Glutamatergic neuron (in vitro differentiated cells): Measurements from ENCODE around the gene NCOR2. TPM values are rescaled to one million over a fixed set of nuclear protein-coding genes. Genes with fewer than 3 reads are reported as not detected.

Experiments
- DNase-seq: peaks from one replicate; pipeline ENCODE4 v3.0.0; 2022
- H3K27ac Mint-ChIP-seq: one replicate; pipeline ENCODE4 v1.8.0; 2020; ENCODE audit warnings: mild to moderate bottlenecking, mixed read lengths, inconsistent platforms; ENCODE audit not compliant: unreplicated experiment
- H3K27me3 Mint-ChIP-seq: one replicate; pipeline ENCODE4 v1.8.0; 2020; ENCODE audit warnings: mild to moderate bottlenecking, moderate library complexity, mixed read lengths, inconsistent platforms; ENCODE audit not compliant: unreplicated experiment
- H3K36me3 Mint-ChIP-seq: one replicate; pipeline ENCODE4 v1.8.0; 2020; ENCODE audit warnings: mild to moderate bottlenecking, mixed read lengths, inconsistent platforms; ENCODE audit not compliant: unreplicated experiment
- H3K4me1 Mint-ChIP-seq: one replicate; pipeline ENCODE4 v1.8.0; 2020; ENCODE audit warnings: mild to moderate bottlenecking, low read depth, mixed read lengths, inconsistent platforms; ENCODE audit not compliant: unreplicated experiment
- H3K4me3 Mint-ChIP-seq: one replicate; pipeline ENCODE4 v1.8.0; 2020; ENCODE audit warnings: mild to moderate bottlenecking, mixed read lengths, inconsistent platforms; ENCODE audit not compliant: unreplicated experiment
- H3K9me3 Mint-ChIP-seq: one replicate; pipeline ENCODE4 v1.8.0; 2020; ENCODE audit warnings: mild to moderate bottlenecking, moderate library complexity, mixed read lengths, inconsistent platforms; ENCODE audit not compliant: unreplicated experiment
- total RNA-seq: library from RNA; stranded (reverse); fragmentation: NEBNext Ultra II Directional; extraction: Animal tissue kit (Norgen Biotek cat#: 25700); gene quantifications from one replicate; pipeline ENCODE4 v1.2.1, GENCODE V29; 2021; ENCODE audit not compliant: unreplicated experiment
- TF ChIP-seq, protein P1 (sequence below): fragments of 200-600 bp; sonication (generic); IDR thresholded peaks from one replicate; pipeline ENCODE4 v1.5.0; 2021; ENCODE audit not compliant: partially characterized antibody, unreplicated experiment

Gene NCOR2
- total RNA-seq, 1 donor from 2014 or later: 360 TPM

DNA sequence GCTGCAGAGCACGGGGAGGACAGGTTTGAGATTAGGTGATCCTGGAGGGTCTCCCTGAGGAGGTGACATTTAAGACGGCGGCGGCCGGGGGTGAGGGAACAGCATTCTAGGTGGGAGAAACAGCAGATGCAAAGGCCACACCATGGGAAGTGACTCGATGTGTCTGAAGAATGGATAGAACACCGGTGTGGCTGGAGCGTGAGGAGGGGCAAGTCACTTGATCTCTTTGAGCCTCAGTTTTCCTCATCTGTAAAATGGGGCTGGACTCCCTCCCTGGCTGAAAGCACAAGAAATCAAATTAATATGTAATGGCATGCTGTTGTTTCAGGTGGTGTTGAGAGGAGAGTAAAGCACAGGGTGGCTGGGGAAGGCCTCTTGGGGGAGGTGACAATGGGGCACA is 10.0 kb upstream of the NCOR2 start:
- peaks cover 9% of the 10 kb centered on the region for H3K9me3 Mint-ChIP-seq
- TF ChIP-seq, protein P1, sequence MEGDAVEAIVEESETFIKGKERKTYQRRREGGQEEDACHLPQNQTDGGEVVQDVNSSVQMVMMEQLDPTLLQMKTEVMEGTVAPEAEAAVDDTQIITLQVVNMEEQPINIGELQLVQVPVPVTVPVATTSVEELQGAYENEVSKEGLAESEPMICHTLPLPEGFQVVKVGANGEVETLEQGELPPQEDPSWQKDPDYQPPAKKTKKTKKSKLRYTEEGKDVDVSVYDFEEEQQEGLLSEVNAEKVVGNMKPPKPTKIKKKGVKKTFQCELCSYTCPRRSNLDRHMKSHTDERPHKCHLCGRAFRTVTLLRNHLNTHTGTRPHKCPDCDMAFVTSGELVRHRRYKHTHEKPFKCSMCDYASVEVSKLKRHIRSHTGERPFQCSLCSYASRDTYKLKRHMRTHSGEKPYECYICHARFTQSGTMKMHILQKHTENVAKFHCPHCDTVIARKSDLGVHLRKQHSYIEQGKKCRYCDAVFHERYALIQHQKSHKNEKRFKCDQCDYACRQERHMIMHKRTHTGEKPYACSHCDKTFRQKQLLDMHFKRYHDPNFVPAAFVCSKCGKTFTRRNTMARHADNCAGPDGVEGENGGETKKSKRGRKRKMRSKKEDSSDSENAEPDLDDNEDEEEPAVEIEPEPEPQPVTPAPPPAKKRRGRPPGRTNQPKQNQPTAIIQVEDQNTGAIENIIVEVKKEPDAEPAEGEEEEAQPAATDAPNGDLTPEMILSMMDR: no peak
- peaks cover 15% of the 10 kb centered on the region for H3K36me3 Mint-ChIP-seq
- peaks cover 8% of the 10 kb centered on the region for H3K4me1 Mint-ChIP-seq
- H3K4me3 Mint-ChIP-seq: no peak overlapping the region
- H3K27ac Mint-ChIP-seq: no peak overlapping the region
- H3K27me3 Mint-ChIP-seq: peaks cover 10% of the 10 kb centered on the region
- no peak for DNase-seq

DNA sequence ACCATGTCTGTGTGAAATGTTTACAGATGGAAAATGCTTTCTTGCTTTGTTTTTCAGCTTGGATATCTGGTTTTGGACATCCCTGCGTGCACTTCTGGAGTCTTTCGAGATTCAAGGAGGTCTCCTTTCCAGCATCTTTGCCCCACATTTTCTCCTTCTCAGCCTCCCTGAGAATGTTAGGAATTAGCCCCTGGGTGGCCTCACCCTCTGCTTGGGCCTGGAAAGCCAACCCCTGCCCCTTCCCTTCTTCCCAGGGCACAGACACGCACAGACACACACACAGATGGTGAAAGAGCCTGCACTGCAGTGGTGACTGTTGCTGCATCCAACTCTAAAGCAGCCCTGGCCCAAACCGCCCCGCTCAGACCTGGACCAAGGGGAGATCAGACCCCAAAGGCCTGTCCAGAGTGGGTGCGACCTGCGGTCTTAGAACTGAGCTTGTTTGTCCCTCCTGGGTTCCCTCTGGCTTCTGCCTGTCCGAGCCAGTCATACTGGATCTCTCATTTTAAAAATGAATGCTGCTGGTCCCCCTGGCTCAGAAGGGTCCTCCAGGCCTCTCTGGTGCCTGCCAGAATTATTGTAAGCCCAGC is 8.7 kb upstream of the NCOR2 start:
- Mint-ChIP-seq H3K9me3 (peaks cover 9% of the 10 kb centered on the region), H3K27ac (peak overlapping the region; percentile 52), H3K27me3 (peaks cover 10% of the 10 kb centered on the region), H3K36me3 (peaks cover 15% of the 10 kb centered on the region), H3K4me1 (peaks cover 8% of the 10 kb centered on the region), H3K4me3 (no peak overlapping the region)
- DNase-seq: no peak
- TF ChIP-seq, protein P1: no peak

DNA sequence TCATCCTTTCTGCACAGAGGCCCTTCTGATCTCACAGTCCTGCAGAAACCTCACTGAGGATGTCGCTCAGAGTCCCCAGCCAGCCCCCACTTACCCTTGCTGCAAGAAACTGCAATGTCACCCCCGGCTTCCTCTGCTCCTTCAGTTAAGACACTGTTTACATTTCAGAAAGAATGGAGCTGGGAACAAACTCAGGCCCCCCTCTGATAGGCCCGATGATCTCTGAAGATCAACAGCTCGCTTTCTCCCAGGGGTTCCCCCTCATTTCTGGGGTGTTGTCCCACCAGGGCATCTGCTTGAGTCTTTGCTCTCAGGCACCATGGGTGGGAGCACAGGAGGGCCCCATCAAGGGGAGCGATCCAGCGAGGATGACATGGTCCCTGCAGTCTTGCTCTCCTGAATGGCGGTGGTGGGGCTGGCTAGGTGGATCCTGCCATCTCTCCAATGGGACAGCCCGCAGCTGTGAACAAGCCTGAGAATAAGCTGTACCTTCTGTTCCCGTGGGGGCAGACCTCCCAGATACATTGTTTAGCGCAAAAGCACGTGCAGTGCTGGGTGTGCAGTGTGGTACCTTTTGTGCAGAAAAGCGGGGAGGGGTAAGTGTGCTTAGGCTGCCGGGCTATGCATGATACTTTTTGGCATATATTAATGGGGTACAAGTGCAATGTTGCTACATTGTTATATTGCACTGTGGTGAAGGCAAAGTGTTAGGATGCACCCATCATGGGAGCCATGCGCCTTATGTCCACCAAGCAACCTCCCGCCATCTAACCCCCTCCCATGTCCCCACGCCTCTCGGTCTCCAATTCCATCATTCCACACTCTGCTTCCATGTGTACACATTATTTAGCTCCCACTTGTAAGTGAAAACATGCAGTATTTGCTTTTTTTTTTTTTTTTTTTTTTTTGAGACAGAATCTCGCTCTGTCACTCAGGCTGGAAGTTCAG is 6.7 kb upstream of the NCOR2 start:
- TF ChIP-seq, protein P1: no peak
- H3K27me3 Mint-ChIP-seq: peaks cover 12% of the 10 kb centered on the region
- peaks cover 11% of the 10 kb centered on the region for H3K4me1 Mint-ChIP-seq
- peaks cover 3% of the 10 kb centered on the region for H3K36me3 Mint-ChIP-seq
- no peak overlapping the region for H3K27ac Mint-ChIP-seq
- H3K4me3 Mint-ChIP-seq: no peak overlapping the region
- no peak for DNase-seq
- peaks cover 13% of the 10 kb centered on the region for H3K9me3 Mint-ChIP-seq

DNA sequence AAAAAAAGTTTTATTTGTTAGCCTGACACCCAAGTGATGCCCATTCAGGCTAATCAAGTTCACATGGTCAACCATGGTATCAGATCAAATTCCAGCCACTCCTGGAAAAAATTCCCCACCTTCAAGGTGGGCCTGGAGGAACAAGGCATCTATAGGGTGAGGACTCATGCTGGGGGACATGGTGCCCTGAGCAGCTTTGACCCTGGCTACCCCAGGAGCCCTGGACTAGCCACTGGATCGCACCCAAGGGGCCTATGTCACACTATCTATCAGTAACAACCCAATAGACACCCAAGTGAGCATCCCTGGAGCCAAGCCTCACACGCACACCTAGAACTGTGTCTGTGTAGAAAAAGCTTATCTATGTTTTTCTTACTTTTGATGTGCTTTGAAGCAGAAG is 4.1 kb upstream of the NCOR2 start:
- no peak for DNase-seq
- Mint-ChIP-seq H3K36me3 (no peaks in the 10 kb centered on the region), H3K4me3 (no peak overlapping the region), H3K27me3 (peaks cover 12% of the 10 kb centered on the region), H3K27ac (no peak overlapping the region), H3K9me3 (peaks cover 10% of the 10 kb centered on the region), H3K4me1 (peaks cover 16% of the 10 kb centered on the region)
- TF ChIP-seq, protein P1: no peak

DNA sequence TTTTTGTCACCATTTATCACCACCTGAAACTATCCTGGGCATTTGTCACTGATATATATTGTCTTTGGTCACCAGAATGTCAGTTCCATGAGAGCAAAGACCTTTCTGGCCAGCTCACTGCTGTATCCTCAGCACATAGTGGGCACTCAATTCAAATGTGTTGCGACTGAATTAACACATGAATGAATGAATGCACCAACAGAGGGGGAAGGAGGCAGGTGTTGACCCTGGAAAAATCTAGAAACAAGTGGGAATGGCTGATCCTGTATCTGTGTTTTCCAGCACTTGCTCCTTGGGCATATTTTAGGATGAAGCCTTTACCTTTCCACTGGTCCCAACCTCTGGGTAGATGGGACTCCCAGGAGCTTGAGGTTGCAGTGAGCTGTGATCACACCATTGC is 3.4 kb upstream of the NCOR2 start:
- H3K9me3 Mint-ChIP-seq: peaks cover 10% of the 10 kb centered on the region
- TF ChIP-seq, protein P1: no peak
- no peak overlapping the region for H3K4me3 Mint-ChIP-seq
- H3K36me3 Mint-ChIP-seq: no peaks in the 10 kb centered on the region
- no peak for DNase-seq
- H3K27ac Mint-ChIP-seq: no peak overlapping the region
- peaks cover 10% of the 10 kb centered on the region for H3K27me3 Mint-ChIP-seq
- H3K4me1 Mint-ChIP-seq: peaks cover 12% of the 10 kb centered on the region
